Suppressor macrophage (primary cell): ENCODE data around the gene FGG.
A peak's percentile ranks its signal among the peaks of the same experiment; 100 is the strongest.

Experiments used
- DNase-seq, 4 experiments: peaks; one replicate each; pipeline ENCODE4 v3.0.0-alpha.2; 2020 to 2022

FGG gene

DNA sequence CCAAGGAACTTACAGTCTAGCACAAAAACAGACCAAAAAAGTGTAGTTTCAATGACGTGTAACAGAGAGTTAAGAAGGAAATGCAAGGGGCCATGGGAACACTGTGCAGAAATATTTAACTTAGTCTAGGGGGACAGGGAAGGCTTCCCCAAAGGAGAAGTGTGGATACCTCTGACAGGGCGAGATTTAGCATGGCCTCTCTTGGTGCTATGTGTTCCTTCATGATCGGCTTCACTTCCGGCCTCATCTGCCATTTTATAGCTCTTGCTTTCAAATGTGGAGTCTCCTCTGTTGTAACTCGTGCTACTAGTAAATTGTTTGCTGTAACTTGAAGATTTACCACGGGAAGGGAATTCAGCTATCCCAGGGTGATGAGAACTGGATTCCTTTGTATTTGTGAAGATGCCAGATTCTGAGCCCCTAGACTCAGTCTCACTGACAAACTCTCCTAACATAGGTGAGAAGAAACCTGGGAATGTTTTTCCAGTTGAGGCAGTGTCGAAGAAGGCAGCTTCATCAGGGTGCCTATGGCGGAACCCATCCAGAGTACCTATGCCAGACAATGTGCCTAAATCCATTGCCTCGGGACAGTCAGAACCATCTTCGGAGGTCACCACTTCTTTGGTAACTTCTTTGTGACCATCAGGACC is 27.0 kb downstream of the FGG start:
- DNase-seq, result no peak

DNA sequence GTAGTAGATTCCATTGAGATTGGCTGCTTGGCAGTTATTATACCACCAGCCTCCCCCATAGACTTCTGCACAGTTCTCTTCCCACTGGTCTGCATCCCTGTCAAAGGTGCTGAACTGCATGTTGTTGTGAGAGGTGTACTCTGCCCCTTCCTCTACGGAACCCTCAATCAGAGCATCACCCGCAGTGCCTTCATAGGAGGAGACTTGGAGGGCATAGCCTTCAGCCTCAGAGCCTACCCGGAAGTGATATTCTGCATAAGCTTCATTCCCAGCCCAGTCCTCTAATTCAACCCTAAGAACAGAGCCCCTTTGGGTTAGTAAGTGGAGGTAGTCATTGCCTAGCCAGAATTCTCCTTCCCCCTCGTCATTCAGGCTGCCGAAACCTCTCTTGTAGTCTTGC is 28.2 kb downstream of the FGG start:
- no peak for DNase-seq

DNA sequence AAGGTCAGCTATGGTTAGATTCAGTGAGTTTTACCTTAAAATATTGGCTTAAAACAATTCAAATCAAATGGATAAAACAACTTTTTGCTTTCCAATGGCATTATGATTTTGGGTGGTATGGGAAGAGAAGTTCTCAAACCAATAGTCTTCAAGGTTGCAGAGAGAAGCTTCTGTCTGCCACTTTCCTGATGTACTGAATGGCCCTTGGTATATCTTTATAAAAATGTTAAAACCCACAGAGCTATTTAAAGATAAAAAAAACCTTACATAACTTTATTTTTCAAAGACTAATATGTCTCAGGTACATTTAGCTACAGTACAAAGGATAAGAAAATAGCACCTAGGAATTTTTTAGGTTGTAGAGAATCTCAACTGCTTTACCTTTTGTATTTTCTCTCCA is 28.8 kb downstream of the FGG start:
- DNase-seq, result no peak

DNA sequence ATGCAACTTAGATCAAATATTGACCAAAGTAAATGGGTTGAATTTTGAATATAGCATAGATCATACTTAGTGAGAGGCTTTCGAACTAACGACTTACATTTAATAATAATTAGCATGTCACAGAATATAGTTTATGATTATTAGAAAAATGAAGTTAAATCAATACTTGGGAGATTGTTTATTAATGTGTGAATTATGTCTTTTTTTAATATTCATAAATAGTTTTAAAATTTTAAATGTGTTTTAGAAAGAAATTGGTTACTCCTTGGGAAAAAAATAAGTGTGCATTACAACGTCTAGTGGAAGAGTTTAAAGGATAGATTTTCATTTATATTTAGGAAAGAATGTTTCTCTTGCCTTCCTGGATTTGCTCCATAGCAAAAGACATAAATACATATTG is 29.2 kb downstream of the FGG start:
- DNase-seq, result no peak

GRCh38 chr4:154582723-154583122 is 29.7 kb downstream of the FGG start:
- DNase-seq, result no peak

DNA sequence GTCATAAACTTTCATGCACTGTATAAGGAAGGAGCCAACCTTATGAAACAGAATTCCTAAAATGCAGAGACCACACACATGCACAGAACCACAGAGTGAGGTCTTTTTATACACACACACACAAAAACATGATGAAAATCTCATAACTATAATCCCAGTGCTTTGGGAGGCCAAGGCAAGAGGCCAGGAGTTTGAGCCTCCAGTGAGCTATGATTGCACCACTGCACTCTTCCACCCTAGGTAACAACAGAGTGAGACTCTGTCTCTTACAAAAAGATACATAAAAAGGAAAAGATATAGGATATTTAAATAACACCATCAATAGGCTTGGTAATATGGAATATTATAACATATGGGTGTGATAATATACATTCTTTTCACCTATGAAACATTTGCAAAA is 32.5 kb downstream of the FGG start:
- no peak for DNase-seq

DNA sequence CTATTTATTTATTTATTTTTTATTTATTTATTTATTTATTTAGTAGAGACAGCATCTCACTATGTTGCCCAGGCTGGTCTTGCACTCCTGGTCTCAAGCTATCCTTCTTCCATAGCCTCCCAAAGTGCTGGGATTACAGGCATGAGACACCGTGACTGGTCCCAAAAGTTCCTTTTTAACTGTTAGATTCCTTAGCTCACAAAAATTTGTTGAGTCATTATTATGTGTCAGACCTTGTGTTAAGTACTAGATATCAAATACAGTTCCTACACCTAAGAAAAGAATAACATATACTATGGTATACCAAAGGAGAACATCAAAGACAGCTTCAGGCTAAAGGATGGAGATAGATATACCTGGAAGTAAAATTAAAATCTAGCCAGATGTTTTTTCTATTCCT is 33.5 kb downstream of the FGG start:
- DNase-seq, result no peak

DNA sequence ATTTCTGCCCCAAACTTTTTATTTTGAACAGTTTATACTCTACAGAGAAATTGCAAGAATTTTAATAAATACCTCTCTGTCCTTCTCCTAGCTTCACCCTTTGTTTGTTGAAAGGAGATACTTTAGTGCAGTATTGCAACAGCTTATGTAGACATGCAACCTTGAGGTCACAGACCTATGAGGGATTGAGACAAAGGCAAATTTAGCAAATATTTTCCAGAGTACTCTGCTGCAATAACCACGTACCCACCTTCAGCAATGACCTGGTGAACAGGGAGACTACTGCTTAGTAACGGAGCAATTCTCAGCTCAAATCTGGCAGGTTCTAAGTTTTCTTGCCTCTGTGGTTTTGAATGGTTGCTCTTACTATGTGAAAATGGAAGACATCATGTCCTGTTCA is 35.1 kb downstream of the FGG start:
- no peak for DNase-seq

- no peak for DNase-seq
Observed at GRCh38 chr4:154574311-154574710, 38.1 kb downstream of the FGG start.

DNA sequence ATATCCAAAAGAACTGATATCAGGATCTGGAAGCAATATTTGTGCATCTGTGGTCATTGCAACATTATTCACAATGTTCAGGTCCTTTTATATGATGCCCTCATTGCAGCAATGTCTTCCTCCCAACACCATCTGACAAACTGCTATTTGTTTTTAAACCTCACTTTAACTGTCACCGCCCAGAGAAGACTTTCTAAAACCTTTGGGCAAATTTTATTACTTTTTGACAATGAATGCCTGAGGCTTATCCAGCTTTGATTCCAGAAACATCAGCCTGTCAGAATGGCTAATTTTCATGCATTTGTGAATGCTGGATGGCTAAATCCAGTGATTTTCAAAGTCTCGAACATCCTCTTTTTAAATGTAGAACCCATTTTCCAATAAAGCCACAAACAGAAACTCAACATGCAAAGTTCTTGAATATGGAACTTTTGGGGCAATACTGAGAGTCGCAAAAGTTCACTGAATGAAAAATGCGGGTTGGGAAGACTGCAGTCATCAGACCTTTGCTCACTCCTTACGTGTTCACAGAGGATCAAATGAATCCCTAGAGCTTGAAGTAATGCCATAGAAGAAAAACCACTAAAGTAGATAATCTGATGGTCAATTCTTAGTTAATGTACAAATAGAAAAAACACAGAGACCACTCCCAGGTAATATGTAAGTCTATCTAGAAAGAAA is 39.1 kb downstream of the FGG start:
- DNase-seq, result no peak

DNA sequence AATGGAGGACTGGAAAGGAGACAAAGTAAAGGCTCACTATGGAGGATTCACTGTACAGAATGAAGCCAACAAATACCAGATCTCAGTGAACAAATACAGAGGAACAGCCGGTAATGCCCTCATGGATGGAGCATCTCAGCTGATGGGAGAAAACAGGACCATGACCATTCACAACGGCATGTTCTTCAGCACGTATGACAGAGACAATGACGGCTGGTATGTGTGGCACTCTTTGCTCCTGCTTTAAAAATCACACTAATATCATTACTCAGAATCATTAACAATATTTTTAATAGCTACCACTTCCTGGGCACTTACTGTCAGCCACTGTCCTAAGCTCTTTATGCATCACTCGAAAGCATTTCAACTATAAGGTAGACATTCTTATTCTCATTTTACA is 42.9 kb downstream of the FGG start:
- DNase-seq, result no peak

DNA sequence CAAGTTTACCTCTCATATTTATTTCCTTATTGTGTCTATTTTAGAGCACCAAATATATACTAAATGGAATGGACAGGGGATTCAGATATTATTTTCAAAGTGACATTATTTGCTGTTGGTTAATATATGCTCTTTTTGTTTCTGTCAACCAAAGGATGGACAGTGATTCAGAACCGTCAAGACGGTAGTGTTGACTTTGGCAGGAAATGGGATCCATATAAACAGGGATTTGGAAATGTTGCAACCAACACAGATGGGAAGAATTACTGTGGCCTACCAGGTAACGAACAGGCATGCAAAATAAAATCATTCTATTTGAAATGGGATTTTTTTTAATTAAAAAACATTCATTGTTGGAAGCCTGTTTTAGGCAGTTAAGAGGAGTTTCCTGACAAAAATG is 43.4 kb downstream of the FGG start:
- no peak for DNase-seq

DNA sequence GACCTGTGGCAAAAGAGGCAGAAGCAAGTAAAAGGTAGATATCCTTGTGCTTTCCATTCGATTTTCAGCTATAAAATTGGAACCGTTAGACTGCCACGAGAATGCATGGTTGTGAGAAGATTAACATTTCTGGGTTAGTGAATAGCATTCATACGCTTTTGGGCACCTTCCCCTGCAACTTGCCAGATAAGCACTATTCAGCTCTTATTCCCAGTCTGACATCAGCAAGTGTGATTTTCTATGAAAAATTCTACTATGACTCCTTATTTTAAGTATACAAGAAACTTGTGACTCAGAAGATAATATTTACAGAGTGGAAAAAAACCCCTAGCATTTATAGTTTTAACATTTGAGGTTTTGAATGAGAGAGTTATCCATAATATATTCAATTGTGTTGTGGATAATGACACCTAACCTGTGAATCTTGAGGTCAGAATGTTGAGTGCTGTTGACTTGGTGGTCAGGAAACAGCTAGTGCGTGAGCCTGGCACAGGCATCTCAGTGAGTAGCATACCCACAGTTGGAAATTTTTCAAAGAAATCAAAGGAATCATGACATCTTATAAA is 45.7 kb downstream of the FGG start:
- DNase-seq, result no peak

GRCh38 chr4:154565704-154566103 is 46.8 kb downstream of the FGG start:
- DNase-seq, result no peak

GRCh38 chr4:154564311-154564710 is 48.1 kb downstream of the FGG start:
- DNase-seq, result no peak

- no peak for DNase-seq
Observed at GRCh38 chr4:154562697-154563254, 49.7 kb downstream of the FGG start, which contains the start of gene FGB. Gene FGB, plus strand, starts transcription at chr4:154563011. Its CDS starts 8 bp downstream, at chr4:154563019.

DNA sequence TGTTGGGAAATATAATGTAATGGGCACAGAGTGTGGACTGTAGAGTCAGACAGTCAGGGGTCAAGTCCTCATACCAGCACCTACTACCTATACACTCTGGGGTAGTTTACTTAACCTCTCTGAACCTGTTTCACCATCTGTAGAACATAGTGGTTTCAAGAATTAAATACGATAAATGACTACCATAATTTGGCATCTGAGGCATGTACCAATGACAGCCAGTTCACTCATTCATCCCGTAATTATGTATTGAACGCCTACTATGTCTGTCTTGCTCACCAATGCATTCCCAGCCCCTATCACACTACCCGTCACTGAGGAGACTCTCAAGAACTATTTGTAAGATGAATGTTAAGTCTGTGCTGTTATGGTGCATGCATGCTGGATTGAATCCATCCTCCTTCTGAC is 51.6 kb downstream of the FGG start:
- DNase-seq, result no peak

DNA sequence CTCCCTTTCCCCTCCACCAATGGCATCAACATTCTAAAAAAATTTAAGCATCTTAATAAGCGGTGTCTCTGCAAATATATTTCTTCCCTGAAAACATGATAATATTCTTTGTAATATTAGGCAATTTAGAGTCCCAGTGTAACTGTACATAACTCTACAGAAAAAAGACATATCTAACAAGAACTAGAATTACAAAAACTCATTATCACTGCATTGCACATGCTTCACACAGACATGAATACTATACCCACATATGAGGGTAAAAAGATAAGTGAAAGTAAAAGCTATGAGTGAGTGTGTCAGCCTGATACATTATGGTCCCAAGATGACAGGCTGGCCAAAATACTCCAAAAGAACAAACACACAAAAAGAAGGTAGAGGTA is 52.0 kb downstream of the FGG start:
- DNase-seq, result no peak

GRCh38 chr4:154559494-154560418 is 52.7 kb downstream of the FGG start:
- peak; percentile 11 to 53 (median 38) for DNase-seq

- no peak for DNase-seq
Observed at GRCh38 chr4:154559141-154559493, 53.3 kb downstream of the FGG start.
